ENCODE measurements around the gene PCBD2. TPM values are rescaled to one million over a fixed set of nuclear protein-coding genes. Genes with fewer than 3 reads are reported as not detected.

Gene PCBD2
- total and polyA plus RNA-seq, 8 donors, result 5.0 to 9.1 (median 7.3) TPM

DNA sequence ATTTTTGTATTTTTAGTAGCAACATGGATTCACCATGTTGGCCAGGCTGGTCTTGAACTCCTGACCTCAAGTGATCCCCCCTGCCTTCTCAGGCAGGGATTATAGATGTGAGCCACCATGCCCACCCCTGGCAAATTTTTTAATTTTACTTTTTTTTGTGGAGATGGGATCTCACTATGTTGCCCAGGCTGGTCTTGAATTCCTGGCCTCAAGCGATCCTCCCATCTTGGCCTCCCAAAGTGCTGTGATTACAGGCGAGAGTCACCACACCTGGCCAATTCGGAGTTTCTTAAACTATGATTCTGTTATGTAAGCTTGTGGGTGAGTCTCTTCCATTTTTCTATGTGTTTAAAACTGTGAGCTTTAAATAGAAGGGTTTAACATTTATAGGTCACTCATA lies 27.6 kb downstream of the PCBD2 start:
- TF ChIP-seq, protein P1, sequence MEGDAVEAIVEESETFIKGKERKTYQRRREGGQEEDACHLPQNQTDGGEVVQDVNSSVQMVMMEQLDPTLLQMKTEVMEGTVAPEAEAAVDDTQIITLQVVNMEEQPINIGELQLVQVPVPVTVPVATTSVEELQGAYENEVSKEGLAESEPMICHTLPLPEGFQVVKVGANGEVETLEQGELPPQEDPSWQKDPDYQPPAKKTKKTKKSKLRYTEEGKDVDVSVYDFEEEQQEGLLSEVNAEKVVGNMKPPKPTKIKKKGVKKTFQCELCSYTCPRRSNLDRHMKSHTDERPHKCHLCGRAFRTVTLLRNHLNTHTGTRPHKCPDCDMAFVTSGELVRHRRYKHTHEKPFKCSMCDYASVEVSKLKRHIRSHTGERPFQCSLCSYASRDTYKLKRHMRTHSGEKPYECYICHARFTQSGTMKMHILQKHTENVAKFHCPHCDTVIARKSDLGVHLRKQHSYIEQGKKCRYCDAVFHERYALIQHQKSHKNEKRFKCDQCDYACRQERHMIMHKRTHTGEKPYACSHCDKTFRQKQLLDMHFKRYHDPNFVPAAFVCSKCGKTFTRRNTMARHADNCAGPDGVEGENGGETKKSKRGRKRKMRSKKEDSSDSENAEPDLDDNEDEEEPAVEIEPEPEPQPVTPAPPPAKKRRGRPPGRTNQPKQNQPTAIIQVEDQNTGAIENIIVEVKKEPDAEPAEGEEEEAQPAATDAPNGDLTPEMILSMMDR (IDR thresholded peaks at IDR 0.05), result no peak
- no peaks in the 10 kb centered on the region for H3K27me3 ChIP-seq
- H3K4me1 ChIP-seq, result no peaks in the 10 kb centered on the region
- H3K4me3 ChIP-seq, result no peak overlapping the region
- H3K27ac ChIP-seq, result no peak overlapping the region
- H3K9me3 ChIP-seq, result no peaks in the 10 kb centered on the region
- 96 to 100% methylated on average over 3 of the region's 3 CpGs for WGBS, 2 donors
- ATAC-seq, result no peak
- no peak for DNase-seq
- intact Hi-C loops (cut with DNase I), result no loop called here
- peaks cover 0 to 5% (median 0%) of the 10 kb centered on the region in 3 donors for H3K36me3 ChIP-seq
- no peak for FAIRE-seq

DNA sequence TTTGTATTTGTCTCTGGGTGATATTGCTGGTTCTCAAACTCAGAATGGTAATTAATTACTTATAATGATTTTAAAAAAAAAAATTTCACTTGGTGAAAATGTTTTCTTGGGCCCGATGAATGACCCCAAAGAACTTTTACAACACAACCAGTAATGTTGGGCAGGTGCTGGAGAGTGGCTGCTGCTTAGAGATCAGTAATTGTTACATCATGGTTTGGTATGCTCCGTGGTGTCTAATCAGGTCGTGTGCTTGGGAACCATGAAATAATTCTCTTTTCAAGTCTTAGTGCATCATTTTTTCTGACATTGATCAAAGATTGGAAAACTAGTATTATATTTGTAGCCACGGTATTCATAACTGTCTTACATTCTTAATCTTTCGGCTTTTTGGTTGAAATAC lies 29.3 kb downstream of the PCBD2 start:
- no peak for DNase-seq
- H3K36me3 ChIP-seq, result peaks cover 0 to 15% (median 0%) of the 10 kb centered on the region in 3 donors

DNA sequence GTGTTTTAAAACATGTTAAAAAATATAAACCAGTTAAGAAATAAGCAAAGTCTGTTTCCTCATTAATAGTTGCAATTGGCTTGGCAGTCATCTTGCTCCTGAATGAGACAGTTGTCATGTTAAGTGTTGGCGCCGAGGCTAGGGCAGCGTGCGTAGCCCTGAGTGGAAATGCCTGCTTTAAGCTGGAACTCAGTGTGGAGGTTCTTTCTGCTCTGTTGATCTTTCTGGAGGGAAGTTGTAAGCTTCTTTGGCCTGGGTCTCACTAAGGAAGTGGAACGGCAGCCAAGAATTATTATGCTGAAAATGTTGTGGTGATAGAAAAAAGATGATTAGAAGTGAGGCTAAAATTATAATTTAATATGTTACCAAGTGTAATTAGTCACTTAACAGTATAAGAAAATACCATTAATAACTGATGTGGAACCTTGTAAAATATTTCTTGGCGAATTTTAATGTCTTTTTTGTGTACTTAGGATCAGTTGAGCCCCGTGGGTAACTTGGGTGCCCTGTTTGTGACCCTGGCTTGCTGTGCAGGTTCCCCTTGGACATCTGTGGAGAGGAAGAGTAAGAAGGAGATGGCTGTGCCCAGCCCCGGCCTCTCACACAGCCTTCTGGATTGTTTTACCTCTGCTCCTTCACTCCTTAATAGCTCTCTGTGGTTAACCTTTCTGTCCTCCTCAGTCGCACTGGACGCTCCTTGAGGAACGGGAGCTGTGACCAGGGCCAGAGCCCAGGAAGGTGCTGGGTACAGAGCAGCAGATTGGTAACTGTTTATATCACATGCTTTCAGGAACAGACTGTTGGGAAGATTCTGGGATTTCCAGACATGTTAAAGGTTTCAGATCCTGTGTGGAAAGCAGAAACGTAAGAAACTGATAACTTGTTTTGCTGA lies 31.0 kb downstream of the PCBD2 start:
- DNase-seq, result no peak
- peaks cover 0 to 11% (median 0%) of the 10 kb centered on the region in 3 donors for H3K36me3 ChIP-seq
- ATAC-seq, result no peak
- TF ChIP-seq, protein P1 (IDR thresholded peaks at IDR 0.05), result no peak
- no peaks in the 10 kb centered on the region for H3K9me3 ChIP-seq
- H3K27ac ChIP-seq, result no peak overlapping the region
- intact Hi-C loops (cut with DNase I), result no loop called here
- no peaks in the 10 kb centered on the region for H3K27me3 ChIP-seq
- no peaks in the 10 kb centered on the region for H3K4me1 ChIP-seq
- no peak for FAIRE-seq
- WGBS, 2 donors, result 84 to 86% methylated on average over 12 of the region's 12 CpGs
- H3K4me3 ChIP-seq, result no peak overlapping the region

More for the DNA sequence above, 29.3 kb downstream of the PCBD2 start:
- no peak overlapping the region for H3K27ac ChIP-seq
- TF ChIP-seq, protein P1 (IDR thresholded peaks at IDR 0.05), result no peak
- H3K4me1 ChIP-seq, result no peaks in the 10 kb centered on the region
- no peaks in the 10 kb centered on the region for H3K9me3 ChIP-seq
- no peak overlapping the region for H3K4me3 ChIP-seq
- intact Hi-C loops (cut with DNase I), result no loop called here
- ATAC-seq, result no peak
- FAIRE-seq, result no peak
- H3K27me3 ChIP-seq, result no peaks in the 10 kb centered on the region
- WGBS, 2 donors, result 90 to 92% methylated on average over 5 of the region's 5 CpGs

DNA sequence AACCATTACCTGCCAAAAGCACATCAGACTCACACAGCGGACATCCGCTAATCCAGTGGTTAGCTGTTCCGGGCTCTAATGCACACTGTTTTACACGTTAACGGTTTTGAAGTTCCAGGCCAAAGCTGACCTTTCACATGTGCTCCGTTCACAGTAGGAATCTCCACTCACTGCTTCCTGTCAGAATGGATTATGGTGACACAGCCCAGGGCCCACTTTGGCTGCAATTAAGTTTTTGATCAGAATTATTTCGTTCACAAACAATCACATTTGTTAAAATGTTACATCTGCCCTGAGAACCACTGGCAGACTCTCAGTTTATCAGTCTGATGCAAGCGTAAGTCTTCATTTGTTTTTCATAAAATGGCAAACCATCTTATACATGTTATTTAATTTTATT lies 32.6 kb downstream of the PCBD2 start:
- H3K36me3 ChIP-seq, result peaks cover 0 to 11% (median 0%) of the 10 kb centered on the region in 3 donors
- ATAC-seq, result no peak
- H3K4me1 ChIP-seq, result no peaks in the 10 kb centered on the region
- no peaks in the 10 kb centered on the region for H3K9me3 ChIP-seq
- no peak overlapping the region for H3K27ac ChIP-seq
- FAIRE-seq, result no peak
- no peak overlapping the region for H3K4me3 ChIP-seq
- 94 to 95% methylated on average over 8 of the region's 8 CpGs for WGBS, 2 donors
- TF ChIP-seq, protein P1 (IDR thresholded peaks at IDR 0.05), result no peak
- DNase-seq, result no peak
- no peaks in the 10 kb centered on the region for H3K27me3 ChIP-seq
- intact Hi-C loops (cut with DNase I), result no loop called here

DNA sequence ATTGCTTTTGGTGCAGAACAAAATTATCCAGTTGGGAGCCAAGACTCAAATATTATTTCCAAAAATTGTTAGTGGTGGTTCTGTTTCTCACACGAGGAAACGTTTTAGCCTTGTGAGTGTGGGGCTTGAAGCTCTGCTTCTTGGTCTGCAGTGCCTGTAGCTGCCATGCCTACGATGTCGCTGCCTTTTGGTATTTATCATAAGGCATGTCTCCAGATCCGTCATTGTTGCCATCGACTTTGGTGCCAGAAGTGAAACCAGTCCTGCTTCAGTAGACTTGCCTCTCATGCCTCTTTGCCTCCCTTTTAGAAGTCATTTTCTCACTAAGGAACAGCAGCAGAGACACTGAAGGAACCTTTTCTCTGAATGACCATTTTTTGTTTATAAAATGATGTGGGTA lies 33.1 kb downstream of the PCBD2 start:
- no peak for DNase-seq
- WGBS, 2 donors, result 86 to 96% methylated on average over 6 of the region's 6 CpGs
- Histone ChIP-seq H3K27ac (no peak overlapping the region), H3K4me1 (no peaks in the 10 kb centered on the region), H3K4me3 (no peak overlapping the region), H3K36me3 (peaks cover 0 to 11% (median 0%) of the 10 kb centered on the region in 3 donors), H3K9me3 (no peaks in the 10 kb centered on the region), H3K27me3 (no peaks in the 10 kb centered on the region)
- FAIRE-seq, result no peak
- intact Hi-C loops (cut with DNase I), result no loop called here
- TF ChIP-seq, protein P1 (IDR thresholded peaks at IDR 0.05), result no peak
- ATAC-seq, result no peak

Measured in pancreas (tissue), 10 donors.